HL-60 (cell line): ENCODE data around the gene SNAI3.

Experiments
- CTCF ChIP-seq: IDR thresholded peaks from one replicate; pipeline ENCODE4 v1.5.1; 2011; ENCODE audit warnings: low read length, control low read depth, inconsistent platforms; ENCODE audit not compliant: insufficient read depth
- POLR2AphosphoS5 ChIP-seq: IDR thresholded peaks from 2 replicates; pipeline ENCODE4 v1.6.1; 2012; ENCODE audit warnings: low read depth

GRCh38 chr16:88718178-88718577 is 31.9 kb upstream of the SNAI3 start:
- TF ChIP-seq CTCF, result no peak
- peak; percentile 51; the same call in 1 of the 2 replicates for TF ChIP-seq POLR2AphosphoS5
